Right atrium auricular region (tissue), 2 donors: ENCODE data around the gene OTUB1. TPM values are rescaled to one million over a fixed set of nuclear protein-coding genes. Genes with fewer than 3 reads are reported as not detected.

Experiments
- DNase-seq: peaks from one replicate; pipeline ENCODE4 v3.0.0-alpha.2; 2019; ENCODE audit warnings: low spot score
- H3K27ac ChIP-seq, 2 donors: fragments of 200-600 bp; sonication (generic); 1 replicate in 1 of 2; 2 replicates in 1 of 2; pipeline ENCODE4 v1.5.1; 2016 to 2019
- H3K27me3 ChIP-seq, 2 donors: fragments of 200-600 bp; sonication (generic); one replicate each; pipeline versions ENCODE4 v1.5.1 to v1.6.0; 2017 to 2019
- H3K36me3 ChIP-seq: fragments of 200-600 bp; sonication (generic); one replicate; pipeline ENCODE4 v1.5.1; 2016
- H3K4me1 ChIP-seq, 2 donors: fragments of 200-600 bp; sonication (generic); one replicate each; pipeline versions ENCODE4 v1.5.1 to v1.6.0; 2017 to 2019
- H3K4me3 ChIP-seq, 2 donors: fragments of 200-600 bp; sonication (generic); 1 replicate in 1 of 2; 2 replicates in 1 of 2; pipeline ENCODE4 v1.5.1; 2017 to 2019; ENCODE audit warnings: mild to moderate bottlenecking in 1 of 2, moderate library complexity in 1 of 2
- H3K9me3 ChIP-seq, 2 donors: fragments of 200-600 bp; sonication (generic); one replicate each; pipeline ENCODE4 v1.5.1; 2019
- CTCF ChIP-seq, 2 donors: fragments of 200-600 bp; sonication (generic); IDR thresholded peaks; one replicate each; pipeline ENCODE4 v1.5.1; 2019; ENCODE audit warnings: antibody characterized with exemption in 2 of 2
- total RNA-seq, 2 donors: library from RNA; depleted of rRNA; stranded (reverse); fragments of >200 nt; gene quantifications; one replicate each; pipeline ENCODE4 v1.1.0, GENCODE V29; 2016

The OTUB1 gene
- total RNA-seq = 10 to 100 TPM; 55.9 to 57.1 TPM

GRCh38 chr11:63986156-63986931, at the start of gene OTUB1:
Gene OTUB1, plus strand, starts transcription at chr11:63986438. Its CDS starts 19 bp downstream, at chr11:63986457.
- H3K36me3 ChIP-seq = peaks cover 21% of the 10 kb centered on the region
- peak; percentile 91 for DNase-seq
- no peaks in the 10 kb centered on the region for H3K9me3 ChIP-seq
- peak within 1 kb of the TSS; percentile 99 to 100 for H3K4me3 ChIP-seq
- no peaks in the 10 kb centered on the region for H3K27me3 ChIP-seq
- peak within 1 kb of the TSS; percentile 84 to 90 for H3K27ac ChIP-seq
- peaks cover 0 to 31% of the 10 kb centered on the region in 2 donors for H3K4me1 ChIP-seq
- no peak for TF ChIP-seq CTCF (IDR thresholded peaks at IDR 0.05)

GRCh38 chr11:63937713-63938478, 48.3 kb upstream of the OTUB1 start:
- TF ChIP-seq CTCF (IDR thresholded peaks at IDR 0.05) = no peak
- no peak for DNase-seq
- H3K4me3 ChIP-seq = peak overlapping the region; percentile 73 to 79
- no peaks in the 10 kb centered on the region for H3K36me3 ChIP-seq
- peaks cover 0 to 35% of the 10 kb centered on the region in 2 donors for H3K4me1 ChIP-seq
- peak overlapping the region; percentile 85 to 88 for H3K27ac ChIP-seq
- no peaks in the 10 kb centered on the region for H3K27me3 ChIP-seq
- H3K9me3 ChIP-seq = no peaks in the 10 kb centered on the region

GRCh38 chr11:63938479-63939396, 47.5 kb upstream of the OTUB1 start, which contains the start of gene NAA40:
Gene NAA40, plus strand, starts transcription at chr11:63939002. Its CDS starts 95 bp downstream, at chr11:63939097.
- H3K4me1 ChIP-seq = peaks cover 0 to 38% of the 10 kb centered on the region in 2 donors
- no peaks in the 10 kb centered on the region for H3K9me3 ChIP-seq
- DNase-seq = peak; percentile 86
- no peaks in the 10 kb centered on the region for H3K27me3 ChIP-seq
- peak within 1 kb of the TSS; percentile 85 to 88 for H3K27ac ChIP-seq
- peak within 1 kb of the TSS; percentile 73 to 79 for H3K4me3 ChIP-seq
- no peaks in the 10 kb centered on the region for H3K36me3 ChIP-seq
- peak in 1 of 2 donors; percentile 44 for TF ChIP-seq CTCF (IDR thresholded peaks at IDR 0.05)

DNA sequence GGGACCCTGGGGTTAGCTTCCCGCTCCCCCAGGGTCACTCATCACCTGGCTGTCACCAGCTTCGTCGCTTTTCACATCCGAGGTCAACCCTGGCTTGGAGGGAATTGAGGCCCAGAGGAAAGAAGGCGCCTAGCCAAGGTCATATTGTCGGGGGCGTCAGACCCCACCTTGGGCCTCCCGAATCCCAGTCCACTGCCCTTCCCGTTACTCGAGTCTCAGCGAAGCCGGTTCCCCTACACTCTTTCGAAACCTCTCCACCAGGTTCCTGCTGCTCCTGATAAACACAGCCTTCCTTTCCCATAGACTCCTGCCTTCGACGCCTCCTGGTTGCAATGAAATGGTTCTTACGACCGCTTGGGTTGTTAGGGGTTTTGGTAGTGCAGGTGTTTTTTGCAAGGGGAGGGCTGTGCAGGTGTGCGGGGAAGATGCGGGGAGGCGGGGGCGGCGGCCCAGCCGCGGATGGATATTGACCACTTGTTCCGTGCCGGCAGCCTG, 46.8 kb upstream of the OTUB1 start:
- H3K9me3 ChIP-seq = no peaks in the 10 kb centered on the region
- DNase-seq = no peak
- H3K36me3 ChIP-seq = no peaks in the 10 kb centered on the region
- H3K4me3 ChIP-seq = peak overlapping the region; percentile 73 to 79
- peak overlapping the region; percentile 85 to 88 for H3K27ac ChIP-seq
- H3K27me3 ChIP-seq = no peaks in the 10 kb centered on the region
- no peak for TF ChIP-seq CTCF (IDR thresholded peaks at IDR 0.05)
- H3K4me1 ChIP-seq = peaks cover 0 to 45% of the 10 kb centered on the region in 2 donors

- Histone ChIP-seq H3K9me3 (no peaks in the 10 kb centered on the region), H3K27ac (peak overlapping the region; percentile 69 to 85), H3K36me3 (no peaks in the 10 kb centered on the region), H3K27me3 (no peaks in the 10 kb centered on the region), H3K4me1 (peaks cover 0 to 56% of the 10 kb centered on the region in 2 donors), H3K4me3 (peak overlapping the region in 1 of 2 donors; percentile 79)
- no peak for TF ChIP-seq CTCF (IDR thresholded peaks at IDR 0.05)
- no peak for DNase-seq
These were observed 45.5 kb upstream of the OTUB1 start for GRCh38 chr11:63940786-63941185.
